Midbrain (tissue), 1 donor: Measurements from ENCODE around the gene TAGLN3.
A peak's percentile ranks its signal among the peaks of the same experiment; 100 is the strongest.
"Not testable (repeated sequence)": the region's sequence is repeated elsewhere in the genome, so short reads cannot be mapped to it uniquely, and the experiment has no call there.

Experiments
- DNase-seq: peaks from one replicate; lab custom pipeline; 2025; lab: John Stamatoyannopoulos, UW

TAGLN3 gene

DNA sequence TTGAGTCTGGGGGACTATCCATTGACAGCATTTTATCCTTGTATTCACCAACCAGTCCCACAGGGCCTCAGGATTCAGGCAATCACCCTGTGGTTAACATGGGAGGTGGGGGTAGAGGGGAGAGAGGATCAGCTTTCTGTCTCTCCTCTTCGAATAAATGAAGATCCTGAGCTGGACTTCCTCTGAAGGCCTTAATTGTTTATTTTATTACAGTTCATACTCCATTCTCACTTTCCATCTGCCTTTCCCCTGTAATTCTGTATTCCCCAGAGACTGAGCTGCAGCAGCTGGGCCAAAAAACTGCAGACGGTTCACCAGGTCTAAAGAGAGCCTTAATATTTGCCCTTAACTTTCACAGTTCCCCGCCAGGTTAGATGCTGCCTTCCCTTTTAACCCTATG lies 11.9 kb downstream of the TAGLN3 start:
- DNase-seq: no peak

DNA sequence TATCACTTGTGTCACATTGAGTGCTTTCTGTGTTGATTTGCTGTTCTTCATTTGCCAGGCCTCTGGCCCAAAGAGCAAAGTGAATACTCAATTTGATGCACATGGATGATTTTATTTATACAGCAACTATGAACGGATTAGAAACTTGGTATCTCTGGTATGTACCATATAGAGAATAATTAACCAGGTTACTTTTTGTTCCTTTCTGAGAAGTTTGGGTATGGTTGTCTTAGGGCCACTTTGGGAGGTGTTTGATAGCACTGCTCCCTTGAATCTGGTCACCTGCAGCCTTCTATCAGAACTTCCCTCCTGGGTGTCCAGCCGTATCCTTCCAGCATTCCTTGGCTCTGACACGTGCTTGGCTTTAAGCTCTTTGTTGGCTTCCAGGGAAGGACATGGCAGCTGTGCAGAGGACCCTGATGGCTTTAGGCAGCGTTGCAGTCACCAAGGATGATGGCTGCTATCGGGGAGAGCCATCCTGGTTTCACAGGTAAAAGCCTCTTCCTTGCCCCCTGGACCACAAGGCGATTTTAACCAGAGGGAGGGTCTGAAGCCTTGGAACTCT lies 12.7 kb downstream of the TAGLN3 start:
- no peak for DNase-seq

DNA sequence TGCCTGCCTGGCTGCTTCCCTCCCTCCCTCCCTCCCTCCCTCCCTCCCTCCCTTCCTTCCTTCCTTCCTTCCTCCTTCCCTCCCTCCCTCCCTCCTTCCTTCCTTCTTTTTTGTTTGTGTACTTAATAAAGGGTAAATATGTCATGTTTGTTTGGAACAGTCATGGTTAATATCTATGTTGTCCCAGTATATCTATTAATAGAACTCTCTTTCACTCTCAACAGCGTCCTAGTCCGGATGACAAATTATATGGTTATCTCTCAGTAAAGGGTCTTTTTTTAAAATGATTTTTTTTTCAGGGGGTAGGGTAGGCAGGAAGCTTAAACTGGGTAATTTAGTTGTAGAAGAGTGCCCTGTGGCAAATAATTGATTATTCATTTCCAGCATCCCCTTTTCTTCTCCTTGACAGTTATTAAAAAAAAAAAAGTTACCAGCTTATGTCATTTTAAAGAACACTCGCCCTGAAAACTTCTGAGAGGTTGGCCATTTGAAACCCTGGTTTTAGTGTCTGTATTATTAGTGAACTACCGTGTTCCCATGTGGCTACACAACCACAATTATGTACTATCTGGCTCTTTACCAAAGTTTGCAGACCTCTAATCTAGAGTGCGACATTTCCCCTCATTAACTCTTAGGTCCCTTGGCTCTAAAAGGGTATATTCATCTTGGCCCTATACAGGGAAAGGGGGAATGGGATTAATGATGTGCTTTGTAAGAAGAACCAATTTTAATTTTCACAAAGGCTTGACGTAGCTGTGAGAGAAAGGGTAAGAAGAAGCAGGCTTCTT lies 13.7 kb downstream of the TAGLN3 start:
- no peak for DNase-seq

DNA sequence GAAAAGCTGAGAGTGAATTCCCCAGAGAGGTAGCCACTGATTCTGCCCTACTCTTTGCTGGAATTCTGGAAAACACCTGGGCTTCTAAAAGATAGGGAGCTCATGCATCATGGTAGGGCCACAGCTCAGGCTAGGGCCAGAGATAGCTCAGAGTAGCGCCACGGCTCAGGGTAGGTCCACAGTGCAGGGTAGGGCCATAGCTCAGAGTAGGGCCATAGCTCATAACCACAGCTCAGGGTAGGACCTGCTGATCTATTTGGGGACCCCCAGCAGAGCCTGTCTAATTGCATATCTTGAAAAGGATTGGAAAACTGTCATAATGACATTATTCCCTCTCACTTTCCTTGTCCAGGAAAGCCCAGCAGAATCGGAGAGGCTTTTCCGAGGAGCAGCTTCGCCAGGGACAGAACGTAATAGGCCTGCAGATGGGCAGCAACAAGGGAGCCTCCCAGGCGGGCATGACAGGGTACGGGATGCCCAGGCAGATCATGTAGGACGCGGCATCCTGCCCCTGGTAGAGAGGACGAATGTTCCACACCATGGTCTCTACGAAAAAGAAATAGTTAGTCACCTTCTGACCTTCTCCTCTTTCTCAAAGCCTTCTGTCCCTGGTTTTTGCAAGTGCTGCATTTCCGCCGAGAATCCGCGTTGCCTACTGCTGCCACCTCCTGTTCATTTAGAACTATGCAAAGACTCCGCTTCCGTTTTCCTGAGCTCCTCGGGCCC lies 14.5 kb downstream of the TAGLN3 start:
- peak; percentile 72 for DNase-seq

DNA sequence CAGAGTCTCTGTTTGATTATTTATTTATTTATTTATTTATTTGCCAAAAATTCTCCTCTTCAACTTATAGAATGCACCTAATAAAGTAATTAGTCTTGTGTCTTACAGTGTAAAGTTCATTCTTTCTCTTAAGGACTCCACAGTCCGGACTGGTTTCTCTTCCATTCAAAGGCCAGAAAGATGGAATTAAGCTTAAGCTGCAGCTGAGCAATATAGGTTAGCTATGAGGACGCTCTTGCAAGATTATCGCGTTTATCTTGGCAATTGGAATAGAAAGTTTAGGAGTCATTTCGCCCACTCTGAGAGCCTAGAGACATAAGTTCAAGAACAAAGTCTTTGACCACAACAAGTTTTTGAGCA lies 15.0 kb downstream of the TAGLN3 start:
- DNase-seq: no peak

DNA sequence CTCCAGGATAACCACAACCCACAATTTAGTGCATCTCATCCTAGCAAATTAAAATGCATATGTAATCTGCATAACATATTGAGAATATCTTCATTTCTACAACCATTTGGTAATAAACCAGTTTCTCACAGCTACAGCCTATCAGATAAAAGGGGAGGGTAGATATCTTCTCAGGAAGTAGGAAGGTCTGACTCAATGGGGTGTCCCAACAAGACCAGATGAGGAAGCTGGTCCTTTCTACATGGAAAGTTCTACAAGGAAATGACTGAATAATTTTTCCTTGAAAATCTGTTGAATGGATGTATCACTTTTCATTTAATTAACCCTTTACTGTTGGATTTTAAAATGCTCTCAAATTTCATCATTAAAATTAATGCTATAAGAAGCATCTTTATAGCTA lies 18.4 kb downstream of the TAGLN3 start:
- DNase-seq: no peak

DNA sequence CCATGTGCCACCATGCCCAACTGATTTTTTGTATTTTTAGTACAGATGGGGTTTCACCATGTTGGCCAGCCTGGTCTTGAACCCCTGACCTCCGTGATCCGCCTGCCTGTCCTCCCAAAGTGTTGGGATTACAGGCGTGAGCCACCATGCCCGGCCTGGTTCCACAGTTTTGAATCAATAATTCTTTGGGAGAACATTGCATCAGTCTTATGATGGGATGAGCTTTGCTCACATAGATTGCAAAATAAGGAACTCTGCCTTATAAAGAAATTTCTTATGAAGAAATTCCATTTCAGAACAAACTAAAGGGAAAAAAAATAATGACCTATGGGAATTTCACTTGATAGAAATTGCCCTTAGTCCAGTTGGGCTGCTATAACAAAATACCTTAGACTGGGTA lies 20.0 kb downstream of the TAGLN3 start:
- no peak for DNase-seq

DNA sequence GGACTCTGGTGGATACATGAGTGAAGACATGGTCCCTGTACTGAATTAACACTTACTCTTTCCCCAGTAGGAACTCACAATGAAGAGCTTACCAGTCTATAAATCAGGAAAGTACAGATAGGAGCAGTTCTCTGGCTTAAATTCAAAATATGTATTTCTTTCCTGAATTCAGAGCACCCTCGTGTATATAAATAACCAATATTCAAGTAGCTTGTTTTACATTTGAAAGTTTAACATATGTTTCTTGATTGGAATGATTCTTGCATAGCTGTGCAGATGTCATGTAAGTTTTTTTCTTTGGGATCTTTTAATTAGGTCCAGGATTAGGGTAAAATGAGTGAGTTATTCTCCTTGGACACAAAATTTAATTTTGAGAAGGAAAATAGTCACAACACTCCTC lies 21.0 kb downstream of the TAGLN3 start:
- DNase-seq: no peak

DNA sequence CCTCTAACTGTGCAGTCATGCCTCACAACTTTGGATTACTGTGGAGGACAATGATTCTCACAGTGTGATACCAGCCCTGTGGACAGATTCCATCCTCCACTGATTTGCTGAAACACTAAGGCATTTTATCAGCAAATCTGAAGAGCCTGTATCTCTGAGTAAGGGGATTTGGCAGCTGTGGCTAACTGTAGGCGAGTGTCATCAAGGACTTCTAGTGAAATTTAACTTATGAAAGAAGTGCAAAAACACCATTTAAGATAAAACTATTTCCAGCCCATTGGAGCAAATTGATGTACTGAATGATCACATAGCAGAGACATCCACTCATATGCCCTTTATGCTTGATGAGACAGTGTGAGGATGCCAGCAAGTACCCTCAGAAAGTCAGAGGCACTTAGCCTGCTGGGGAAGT lies 22.0 kb downstream of the TAGLN3 start:
- DNase-seq: no peak

DNA sequence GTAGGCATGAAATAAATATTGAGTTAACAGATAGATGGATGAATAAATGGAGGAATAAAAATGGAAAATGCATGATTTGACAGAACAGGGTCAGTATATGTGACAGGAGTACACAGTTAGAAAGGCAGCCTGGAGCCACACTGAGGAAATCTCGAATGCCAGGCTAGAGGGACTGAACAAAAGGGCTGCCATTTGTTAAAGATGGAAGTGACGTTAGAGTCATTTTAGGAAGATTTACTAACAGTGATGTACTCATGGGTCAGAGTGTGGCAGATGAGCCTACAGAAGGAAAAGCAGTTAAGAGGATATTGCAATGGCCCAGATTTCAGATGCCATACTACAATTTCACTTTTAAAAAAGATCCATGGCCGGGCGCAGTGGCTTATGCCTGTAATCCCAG lies 28.4 kb downstream of the TAGLN3 start:
- DNase-seq: no peak

DNA sequence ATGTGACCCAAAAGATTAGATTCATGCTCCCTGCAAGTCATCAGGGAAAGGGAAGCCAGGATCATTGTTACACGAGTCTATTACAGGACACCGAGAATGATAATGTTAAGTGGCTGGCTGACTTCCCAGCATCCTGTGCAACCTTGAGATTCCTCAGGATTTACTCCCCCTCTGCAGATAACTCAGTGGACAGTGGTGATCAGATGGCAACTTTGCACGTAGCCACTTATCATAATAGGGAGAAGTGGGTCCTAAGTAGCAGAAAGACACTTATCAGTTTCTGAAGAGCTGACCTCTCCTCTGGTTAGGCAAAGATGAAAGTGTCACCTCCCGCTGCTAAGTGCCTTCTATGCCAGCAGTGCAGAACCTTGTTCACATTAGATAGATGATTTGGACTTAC lies 29.1 kb downstream of the TAGLN3 start:
- DNase-seq: no peak

DNA sequence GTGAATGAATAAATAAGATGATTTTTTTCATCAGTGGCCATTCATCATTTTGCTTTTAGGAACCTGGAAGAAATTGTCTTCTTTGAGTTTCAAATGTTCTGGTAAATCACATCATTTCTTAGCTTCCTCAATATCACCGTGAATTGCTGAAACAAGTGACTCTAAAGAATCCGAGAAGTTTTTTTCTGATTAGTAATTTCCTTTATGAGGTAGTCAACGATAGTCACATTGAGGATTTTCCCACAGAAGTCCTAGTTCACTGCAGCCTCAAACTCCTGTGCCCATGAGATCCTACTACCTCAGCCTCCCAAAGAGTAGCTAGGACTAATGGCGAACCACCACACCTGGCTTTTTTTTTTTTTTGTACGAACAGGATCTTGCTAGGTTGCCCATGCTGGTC lies 32.2 kb downstream of the TAGLN3 start:
- no peak for DNase-seq

DNA sequence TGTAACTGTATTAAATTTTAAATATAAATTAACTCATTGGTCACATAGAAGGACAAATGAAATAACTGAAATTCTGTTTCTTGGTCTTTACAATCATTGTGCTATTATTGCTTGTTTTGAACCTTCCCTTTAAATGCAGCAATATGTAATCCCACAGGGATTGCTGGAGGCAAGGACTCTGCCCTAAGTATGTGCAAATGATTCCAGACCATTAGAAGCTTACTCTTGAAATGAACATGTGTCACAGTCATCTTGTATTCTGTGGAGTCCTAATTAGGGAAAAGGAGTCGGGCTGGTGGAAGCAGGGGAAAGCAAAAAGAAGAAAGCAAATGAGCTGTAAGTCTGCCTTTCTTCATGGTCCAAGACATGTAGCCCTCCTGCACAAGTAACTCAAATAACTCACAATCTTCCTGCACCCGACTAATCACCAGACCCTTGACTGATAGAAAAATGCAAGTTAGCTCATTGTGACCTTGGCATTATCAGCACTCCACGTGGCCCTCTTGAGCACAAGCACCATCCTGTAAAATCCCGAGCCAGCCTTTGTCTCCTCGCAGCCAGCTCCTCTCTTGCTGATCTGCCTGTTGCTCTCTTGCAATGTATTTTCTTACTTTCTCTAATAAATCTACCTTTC lies 33.5 kb downstream of the TAGLN3 start:
- DNase-seq: no peak

DNA sequence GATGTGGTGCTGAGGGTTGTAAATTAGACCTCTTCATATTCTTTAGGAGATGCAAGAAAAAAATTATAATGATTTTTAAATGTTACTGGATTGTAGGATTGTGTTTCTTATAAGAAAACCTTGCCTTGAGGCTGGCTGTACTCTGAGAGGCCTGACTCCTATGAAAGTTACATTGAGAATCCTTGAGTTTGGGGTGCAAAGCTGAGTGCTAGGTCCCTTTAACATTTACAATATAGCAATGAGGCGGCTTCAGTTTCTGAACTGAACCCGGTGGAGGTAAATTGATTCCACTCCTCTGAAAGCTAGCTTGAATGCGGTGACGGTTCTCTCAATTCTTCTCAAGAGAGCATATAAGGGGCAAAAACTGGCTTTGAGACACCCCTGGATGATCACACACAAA lies 35.7 kb downstream of the TAGLN3 start, which contains the start of gene TMPRSS7:
TSS of gene TMPRSS7 (plus strand) at position 301 of the 400 bp plus-strand sequence. CDS start 110 bp downstream, outside the sequence.
- no peak for DNase-seq

DNA sequence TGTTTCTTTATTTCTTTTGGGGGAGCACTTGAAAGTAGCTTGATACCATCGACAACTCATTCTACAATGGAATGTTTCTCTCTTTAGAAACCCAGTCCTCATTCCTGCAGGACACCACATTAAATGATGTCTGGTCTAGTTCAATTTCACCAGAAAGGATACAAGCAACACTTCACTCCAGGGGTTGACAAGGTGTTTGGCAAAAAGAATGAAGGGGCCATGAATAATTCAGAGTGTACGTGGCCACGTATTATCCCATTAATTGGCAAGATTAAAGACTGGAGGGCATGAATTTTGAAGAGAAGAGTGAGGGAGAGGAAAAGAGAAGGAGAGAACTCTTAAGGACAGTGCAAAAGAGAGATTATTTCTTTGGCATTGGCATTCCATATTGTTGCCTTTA lies 36.5 kb downstream of the TAGLN3 start:
- no peak for DNase-seq

DNA sequence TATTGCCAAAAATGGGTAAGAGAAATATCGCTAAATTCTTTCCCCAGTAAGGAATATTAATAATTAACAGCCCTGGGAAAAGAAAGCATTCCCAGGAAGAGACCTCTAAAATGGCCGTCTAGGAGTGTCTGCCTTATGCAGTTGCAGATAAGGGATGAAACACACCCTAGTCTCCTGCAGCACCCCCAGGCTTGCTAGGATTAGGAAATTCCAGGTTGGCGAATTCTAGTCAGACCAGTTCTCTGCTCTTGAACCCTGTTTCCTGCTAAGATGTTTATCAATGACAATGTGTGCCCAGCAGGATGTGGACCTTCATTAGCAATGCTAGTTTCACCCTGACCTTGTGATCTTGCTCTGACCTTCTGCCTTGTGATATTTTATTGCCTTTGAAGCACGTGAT lies 38.5 kb downstream of the TAGLN3 start:
- not testable (repeated sequence) for DNase-seq

DNA sequence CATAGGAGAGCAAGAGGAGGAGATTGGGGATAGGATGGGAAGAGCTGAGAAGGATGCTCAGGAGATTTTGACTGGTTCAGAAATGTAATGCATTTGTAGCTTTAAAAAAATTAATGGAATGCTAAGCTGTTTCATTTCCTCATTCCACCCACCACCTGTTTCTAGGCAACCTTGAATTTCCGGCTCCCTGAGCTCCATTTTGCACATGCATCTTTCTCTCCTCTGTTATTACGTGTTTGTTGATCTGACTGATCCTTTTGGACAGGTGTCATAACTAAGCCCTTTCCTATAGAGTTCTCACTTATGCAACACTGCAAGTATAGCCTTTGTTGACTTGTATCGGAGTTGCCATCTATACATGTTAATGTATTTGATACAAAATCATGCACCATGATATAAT lies 40.1 kb downstream of the TAGLN3 start:
- no peak for DNase-seq

DNA sequence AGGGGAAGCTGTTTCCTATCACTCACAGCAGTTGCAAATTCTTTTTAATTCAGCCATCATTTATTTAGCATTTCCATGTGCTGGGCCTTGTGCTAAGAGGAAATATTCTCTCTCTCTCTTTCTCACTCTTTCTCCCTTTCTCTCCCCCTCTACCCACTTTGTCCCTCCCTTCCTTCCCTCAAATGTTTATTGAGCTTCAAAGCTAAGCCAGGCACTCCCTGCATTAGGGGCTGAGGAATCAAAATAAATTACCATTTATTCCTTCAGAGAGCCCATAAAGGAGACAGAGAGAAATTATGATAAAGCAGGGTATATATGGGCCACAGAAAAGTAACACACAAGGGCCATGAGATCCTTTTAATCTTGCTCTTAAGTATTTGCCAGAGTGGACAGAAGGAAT lies 42.6 kb downstream of the TAGLN3 start:
- no peak for DNase-seq

DNA sequence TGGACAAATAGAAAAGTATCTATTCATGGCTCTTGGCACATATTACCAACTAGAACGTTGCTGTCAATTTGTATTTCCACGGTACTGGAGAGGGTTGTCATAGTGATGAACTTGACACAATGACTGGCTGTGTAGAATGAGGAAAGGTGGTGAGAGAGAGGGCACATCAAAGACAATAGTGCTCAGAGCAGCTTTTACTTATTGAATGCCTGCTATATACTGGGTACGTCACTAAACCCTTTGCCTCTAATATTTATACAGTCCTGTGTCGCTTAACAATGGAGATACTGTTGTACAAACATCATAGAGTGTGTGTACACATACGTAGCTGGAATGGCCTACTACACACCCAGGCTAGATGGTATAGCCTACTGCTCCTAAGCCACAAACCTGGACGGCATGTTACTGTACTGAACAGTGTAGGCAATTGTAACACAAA lies 44.1 kb downstream of the TAGLN3 start:
- no peak for DNase-seq

DNA sequence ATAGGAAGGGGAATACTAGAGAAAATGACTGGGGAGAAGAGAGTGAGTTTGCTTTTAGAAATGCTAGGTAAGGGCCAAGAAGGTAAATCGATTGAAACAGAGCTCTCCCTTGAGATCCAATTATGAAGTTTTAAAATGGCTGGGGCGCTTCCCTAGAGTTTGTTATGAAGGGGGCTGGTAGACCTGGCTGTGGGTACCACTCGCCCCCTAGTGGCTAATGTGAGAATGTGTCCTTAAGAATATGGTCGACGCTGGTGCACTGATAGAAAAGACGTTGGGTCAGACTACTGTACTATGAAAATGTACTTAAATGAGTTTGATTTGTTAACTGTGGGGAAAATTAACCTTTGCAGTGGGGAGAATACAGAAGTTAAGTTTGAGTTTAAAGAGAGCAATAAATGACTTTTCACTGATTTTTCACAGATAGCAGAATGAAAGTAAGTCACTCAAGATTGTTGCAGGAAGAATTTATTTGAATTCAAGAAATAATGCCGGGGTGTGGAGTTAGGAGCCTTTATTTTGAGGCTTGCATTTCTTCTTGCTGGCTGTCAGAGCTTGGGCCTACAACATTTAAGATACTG lies 45.0 kb downstream of the TAGLN3 start:
- DNase-seq: peak; percentile 71

DNA sequence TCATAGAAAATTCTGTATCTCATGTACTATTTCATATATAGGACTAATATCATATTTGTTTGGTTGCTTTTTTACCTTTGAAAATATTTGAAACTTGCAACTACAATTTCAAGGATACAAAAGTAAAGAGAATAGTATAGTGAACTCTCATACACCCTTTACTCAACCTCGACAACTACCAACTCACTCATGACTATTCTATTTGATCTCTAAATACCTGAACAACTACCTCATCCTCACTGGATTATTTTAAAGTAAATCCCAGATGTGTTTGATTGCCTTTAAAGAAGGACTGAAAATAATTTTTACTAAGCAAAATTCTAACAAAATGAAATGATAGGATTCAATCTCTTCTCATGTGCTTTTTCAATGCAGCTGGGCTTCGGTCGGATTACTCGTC lies 47.9 kb downstream of the TAGLN3 start:
- no peak for DNase-seq

DNA sequence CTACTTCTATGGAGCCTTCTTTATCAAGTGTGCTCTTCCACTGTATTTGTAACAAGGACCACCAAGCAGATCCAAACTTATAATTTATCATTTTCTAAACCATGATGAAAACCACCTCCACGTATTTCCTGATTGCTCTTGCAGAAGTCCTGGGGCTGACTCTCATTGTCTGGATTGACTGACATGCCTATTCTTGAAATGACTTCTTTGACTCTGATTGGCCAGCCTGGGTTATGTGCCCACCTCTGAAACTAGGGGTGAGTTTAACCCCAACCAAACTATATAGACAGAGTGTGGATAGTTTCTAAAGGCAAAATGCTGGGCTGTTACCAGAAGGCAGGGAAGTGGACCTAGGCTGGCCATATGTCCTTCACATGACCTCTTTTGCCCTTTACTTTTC lies 48.5 kb downstream of the TAGLN3 start:
- no peak for DNase-seq
